ENCODE data around the gene HCST.

Gene HCST

GRCh38 chr19:35938282-35939224 lies 36.2 kb downstream of the HCST start:
- no peak for DNase-seq (ENCODE audit: extremely low read depth, low read depth)
- TF ChIP-seq CTCF (IDR thresholded peaks at IDR 0.05; ENCODE audit: low read depth, low read length), result no peak

GRCh38 chr19:35939307-35940077 lies 37.2 kb downstream of the HCST start:
- no peak for TF ChIP-seq CTCF (IDR thresholded peaks at IDR 0.05; ENCODE audit: low read depth, low read length)

GRCh38 chr19:35940078-35940775 lies 37.9 kb downstream of the HCST start:
- DNase-seq (ENCODE audit: extremely low read depth, low read depth), result no peak
- TF ChIP-seq CTCF (IDR thresholded peaks at IDR 0.05; ENCODE audit: low read depth, low read length), result no peak

More at GRCh38 chr19:35939307-35940077, 37.2 kb downstream of the HCST start:
- no peak for DNase-seq (ENCODE audit: extremely low read depth, low read depth)

GRCh38 chr19:35940839-35941238 lies 38.5 kb downstream of the HCST start:
- DNase-seq (ENCODE audit: extremely low read depth, low read depth), result no peak
- no peak for TF ChIP-seq CTCF (IDR thresholded peaks at IDR 0.05; ENCODE audit: low read depth, low read length)

- DNase-seq (ENCODE audit: extremely low read depth, low read depth), result no peak
- no peak for TF ChIP-seq CTCF (IDR thresholded peaks at IDR 0.05; ENCODE audit: low read depth, low read length)
Observed at GRCh38 chr19:35942235-35942634, 39.9 kb downstream of the HCST start.

- no peak for DNase-seq (ENCODE audit: extremely low read depth, low read depth)
- no peak for TF ChIP-seq CTCF (IDR thresholded peaks at IDR 0.05; ENCODE audit: low read depth, low read length)
Observed at GRCh38 chr19:35943321-35944301, 41.3 kb downstream of the HCST start.

Data from AG09319 (cell line).